RCC 7860 (cell line): ENCODE measurements around the gene SCO2.
A peak's percentile ranks its signal among the peaks of the same experiment; 100 is the strongest.
"Not testable (repeated sequence)": the region's sequence is repeated elsewhere in the genome, so short reads cannot be mapped to it uniquely, and the experiment has no call there.

ENCODE experiments used
- DNase-seq: peaks from one replicate; pipeline ENCODE4 v3.0.0-alpha.2; 2015; ENCODE audit warnings: low spot score
- FAIRE-seq: peaks from 2 replicates; lab custom pipeline; 2012; peaks lifted over from hg19 to GRCh38; lab: Jason Lieb, UNC

Gene SCO2

DNA sequence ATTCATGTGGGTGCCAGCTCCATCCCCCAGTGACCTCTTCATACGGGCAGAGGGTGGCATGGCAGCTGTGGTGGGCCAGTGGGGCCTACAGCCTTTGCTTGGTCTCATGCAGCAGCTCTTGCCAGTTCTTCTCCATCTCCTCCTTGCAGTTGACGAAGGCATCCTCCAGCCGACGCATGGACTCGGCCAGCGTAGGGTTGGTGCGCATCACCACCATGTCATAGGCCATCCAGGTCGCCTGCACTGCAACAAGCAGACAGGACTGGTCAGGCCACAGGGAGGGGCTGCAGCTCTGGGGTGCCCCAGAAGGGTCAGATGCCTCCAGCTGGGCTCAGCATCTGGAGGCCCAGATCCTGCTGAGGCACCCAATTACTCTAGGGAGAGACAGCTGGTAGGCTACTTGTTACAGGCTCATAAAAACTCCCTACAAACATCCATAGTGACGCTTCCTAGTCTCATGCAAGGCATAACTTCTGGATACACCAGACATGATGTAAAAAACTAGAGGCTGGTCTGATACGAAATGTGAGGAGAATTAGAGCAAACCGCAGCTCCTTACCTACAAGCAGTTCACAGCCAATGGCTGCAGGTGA lies 25.9 kb upstream of the SCO2 start:
- DNase-seq (no peak), FAIRE-seq (no peak)

DNA sequence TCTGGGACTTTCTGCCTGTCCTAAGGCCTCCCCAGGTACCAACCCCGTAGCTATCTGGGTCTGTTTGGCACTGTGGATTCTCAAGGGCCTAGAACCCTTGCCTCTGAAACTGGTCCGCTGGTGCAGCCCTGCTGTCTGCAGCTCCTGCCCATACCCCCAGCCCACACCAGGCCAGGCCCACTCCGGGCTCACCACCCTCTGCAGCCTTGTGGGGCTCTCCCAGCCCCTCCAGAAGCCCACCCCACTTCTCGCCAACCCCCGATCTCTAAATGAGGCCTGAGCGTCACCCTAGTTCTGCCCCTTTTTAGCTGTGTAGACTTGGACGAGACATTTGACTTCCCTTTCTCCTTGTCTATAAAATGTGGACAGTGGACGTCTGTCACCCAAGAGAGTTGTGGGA lies 25.0 kb upstream of the SCO2 start:
- DNase-seq (no peak), FAIRE-seq (no peak)

DNA sequence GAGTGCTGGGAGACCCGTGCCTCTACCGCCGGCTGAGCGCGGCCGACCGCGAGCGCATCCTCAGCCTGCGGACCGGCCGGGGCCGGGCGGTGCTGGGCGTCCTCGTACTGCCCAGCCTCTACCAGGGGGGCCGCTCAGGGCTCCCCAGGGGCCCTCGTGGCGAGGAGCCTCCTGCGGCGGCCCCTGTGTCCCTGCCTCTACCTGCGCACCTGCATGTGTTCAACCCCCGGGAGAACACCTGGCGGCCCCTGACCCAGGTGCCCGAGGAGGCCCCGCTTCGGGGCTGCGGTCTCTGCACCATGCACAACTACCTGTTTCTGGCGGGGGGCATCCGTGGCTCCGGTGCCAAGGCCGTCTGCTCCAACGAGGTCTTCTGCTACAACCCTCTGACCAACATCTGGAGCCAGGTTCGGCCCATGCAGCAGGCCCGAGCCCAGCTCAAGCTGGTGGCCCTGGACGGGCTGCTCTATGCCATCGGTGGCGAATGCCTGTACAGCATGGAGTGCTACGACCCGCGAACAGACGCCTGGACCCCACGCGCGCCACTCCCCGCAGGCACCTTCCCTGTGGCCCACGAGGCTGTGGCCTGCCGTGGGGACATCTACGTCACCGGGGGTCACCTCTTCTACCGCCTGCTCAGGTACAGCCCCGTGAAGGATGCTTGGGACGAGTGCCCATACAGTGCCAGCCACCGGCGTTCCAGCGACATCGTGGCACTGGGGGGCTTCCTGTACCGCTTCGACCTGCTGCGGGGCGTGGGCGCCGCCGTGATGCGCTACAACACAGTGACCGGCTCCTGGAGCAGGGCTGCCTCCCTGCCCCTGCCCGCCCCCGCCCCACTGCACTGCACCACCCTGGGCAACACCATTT lies 23.8 kb upstream of the SCO2 start:
- FAIRE-seq, result no peak
- DNase-seq, result no peak

- FAIRE-seq, result no peak
- no peak for DNase-seq
Measured at GRCh38 chr22:50548040-50548920, 22.9 kb upstream of the SCO2 start.

- no peak for DNase-seq
- no peak for FAIRE-seq
Measured at GRCh38 chr22:50547263-50547985, 22.0 kb upstream of the SCO2 start.

- DNase-seq, result no peak
- FAIRE-seq, result no peak
Measured at GRCh38 chr22:50546326-50547262, 21.2 kb upstream of the SCO2 start.

DNA sequence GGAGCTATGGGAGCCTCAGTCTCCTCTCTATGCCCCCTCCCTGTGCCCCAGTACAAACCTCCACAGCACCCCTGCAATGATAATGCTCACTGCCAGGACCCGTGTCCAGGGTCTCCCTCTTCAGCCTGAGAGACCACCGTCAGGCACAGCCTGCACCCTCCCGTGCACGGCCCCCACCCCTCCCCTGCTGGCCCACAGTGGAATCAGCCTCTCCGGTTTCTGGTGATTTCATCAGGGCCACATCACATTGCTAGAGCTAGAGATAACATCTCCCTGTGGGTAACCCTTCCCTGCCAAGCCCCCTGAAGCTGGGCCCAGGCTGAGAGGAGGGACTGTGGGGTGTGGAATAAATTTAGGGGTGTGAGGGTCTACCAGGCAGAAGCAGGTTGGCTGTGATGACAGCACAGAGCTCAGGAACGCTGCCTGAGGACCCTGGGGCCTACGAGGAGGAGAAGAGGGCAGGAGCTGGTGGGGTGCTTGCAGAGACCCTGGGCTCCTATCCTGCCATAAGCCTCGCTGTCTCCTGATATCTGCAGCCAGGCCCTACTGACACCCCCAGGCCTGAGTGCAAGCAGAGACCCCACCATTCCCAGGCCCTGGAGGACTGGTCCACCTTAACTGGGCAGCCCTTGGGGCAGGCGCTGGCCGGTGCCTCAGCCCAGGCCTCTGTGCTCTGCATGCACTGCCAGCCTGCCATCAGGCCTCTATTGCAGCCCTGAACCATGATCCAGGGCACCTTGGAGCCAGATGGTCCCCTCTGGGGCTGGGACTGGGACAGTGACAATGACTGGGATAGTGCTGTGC lies 20.3 kb upstream of the SCO2 start, which contains the start of gene KLHDC7B:
TSS of gene KLHDC7B (plus strand) at position 378 of the 804 bp plus-strand sequence. CDS start at position 723, 345 bp downstream.
- no peak for DNase-seq
- no peak for FAIRE-seq

- no peak for DNase-seq
- FAIRE-seq, result no peak
Measured at GRCh38 chr22:50544746-50545253, 19.4 kb upstream of the SCO2 start.

GRCh38 chr22:50544078-50544745 lies 18.8 kb upstream of the SCO2 start:
- DNase-seq (no peak), FAIRE-seq (no peak)

DNA sequence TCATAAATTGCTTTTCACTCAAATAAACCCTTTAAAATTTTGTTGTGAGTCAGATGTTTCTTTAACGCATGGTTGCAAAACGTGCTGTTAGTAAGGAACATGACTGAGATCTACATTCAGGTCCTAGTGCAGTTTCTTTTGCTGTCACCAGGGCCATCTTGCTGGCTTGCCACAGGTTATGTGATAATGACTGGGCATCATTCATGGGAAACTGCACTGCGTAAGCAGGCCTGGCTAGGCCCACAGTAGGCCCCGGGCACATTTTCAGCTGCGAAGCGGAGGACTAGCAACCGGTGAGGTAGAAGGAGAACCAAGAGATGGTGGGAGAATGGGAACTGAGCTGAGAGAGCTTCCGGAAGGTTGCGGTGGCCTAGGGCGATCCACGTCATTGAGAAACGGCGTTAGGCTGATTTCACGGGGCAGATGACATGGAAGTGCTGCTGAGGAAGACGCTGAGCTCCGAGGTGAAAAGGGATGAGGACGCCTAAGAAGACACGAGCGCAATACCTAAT lies 17.1 kb upstream of the SCO2 start:
- DNase-seq (no peak), FAIRE-seq (no peak)

- not testable (repeated sequence) for FAIRE-seq
- DNase-seq, result peak; percentile 36
Measured at GRCh38 chr22:50541667-50542026, 16.2 kb upstream of the SCO2 start.

GRCh38 chr22:50540381-50540780 lies 15.0 kb upstream of the SCO2 start:
- FAIRE-seq, result no peak

DNA sequence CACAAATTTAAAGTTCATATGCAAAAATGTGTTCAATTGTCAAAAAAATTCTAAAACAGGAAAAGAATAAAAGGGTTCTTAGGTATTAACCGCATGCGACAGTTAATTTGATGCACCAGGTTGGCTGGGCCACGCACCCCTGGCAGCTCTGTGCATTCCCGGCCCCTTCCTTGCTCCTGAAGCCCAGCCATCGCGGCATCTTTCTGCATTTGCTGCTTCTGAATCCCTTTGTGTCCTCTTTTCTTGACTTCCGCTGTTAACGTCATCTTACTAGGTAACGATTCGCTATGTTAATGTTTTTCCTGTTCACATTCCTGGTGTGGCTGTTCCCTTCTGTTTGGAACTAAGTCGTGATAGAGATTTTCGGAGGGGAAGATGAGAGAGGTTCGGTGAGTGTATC lies 12.4 kb upstream of the SCO2 start:
- no peak for FAIRE-seq

More at GRCh38 chr22:50540381-50540780, 15.0 kb upstream of the SCO2 start:
- DNase-seq, result no peak

DNA sequence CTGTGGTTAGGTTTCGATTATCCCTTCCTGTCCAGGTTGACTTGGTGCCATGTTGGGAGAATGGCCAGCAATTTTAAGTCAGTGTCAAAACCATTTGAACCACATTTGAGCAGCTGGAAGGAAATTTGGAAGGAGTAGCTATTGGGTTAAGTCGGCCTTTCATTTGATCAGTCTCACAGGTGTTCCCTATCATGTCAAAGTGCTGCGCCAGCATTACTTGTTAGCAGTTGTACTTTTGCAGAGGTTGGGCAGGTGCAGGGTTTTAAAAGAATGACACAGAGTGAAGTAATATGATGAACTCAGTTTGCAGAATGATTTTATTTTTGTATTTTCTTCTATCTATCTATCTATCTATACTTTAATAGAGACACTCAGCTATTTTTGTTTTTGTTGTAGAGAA lies 10.8 kb upstream of the SCO2 start:
- DNase-seq (no peak), FAIRE-seq (no peak)

More for the DNA sequence above, 12.4 kb upstream of the SCO2 start:
- no peak for DNase-seq

GRCh38 chr22:50535113-50535512 lies 9.7 kb upstream of the SCO2 start:
- DNase-seq (no peak), FAIRE-seq (no peak)

- DNase-seq (peak; percentile 49), FAIRE-seq (peak; percentile 93)
Measured at GRCh38 chr22:50533856-50534711, 8.7 kb upstream of the SCO2 start.
